ENCODE measurements around the gene SYTL5.

The SYTL5 gene

GRCh38 chrX:38099688-38100087, 93.3 kb downstream of the SYTL5 start:
- DNase-seq: no peak

GRCh38 chrX:38102240-38102639, 95.9 kb downstream of the SYTL5 start:
- no peak for DNase-seq

- no peak for DNase-seq
Measured at GRCh38 chrX:38102875-38103274, 96.5 kb downstream of the SYTL5 start.

GRCh38 chrX:38103857-38104812, 97.8 kb downstream of the SYTL5 start:
- no peak for DNase-seq

GRCh38 chrX:38105216-38105725, 98.9 kb downstream of the SYTL5 start:
- DNase-seq: no peak

GRCh38 chrX:38106991-38107655, 100.8 kb downstream of the SYTL5 start:
- DNase-seq: no peak

- DNase-seq: no peak
Measured at GRCh38 chrX:38108364-38108763, 102.0 kb downstream of the SYTL5 start.

GRCh38 chrX:38109042-38109898, 102.9 kb downstream of the SYTL5 start:
- DNase-seq: no peak

- no peak for DNase-seq
Measured at GRCh38 chrX:38110231-38110630, 103.9 kb downstream of the SYTL5 start.

- no peak for DNase-seq
Measured at GRCh38 chrX:38111196-38111595, 104.8 kb downstream of the SYTL5 start.

- DNase-seq: no peak
Measured at GRCh38 chrX:38112566-38112965, 106.2 kb downstream of the SYTL5 start.

GRCh38 chrX:38116706-38117105, 110.4 kb downstream of the SYTL5 start:
- no peak for DNase-seq

GRCh38 chrX:38117485-38117884, 111.1 kb downstream of the SYTL5 start:
- DNase-seq: no peak

GRCh38 chrX:38124000-38124399, 117.6 kb downstream of the SYTL5 start:
- no peak for DNase-seq

- no peak for DNase-seq
Measured at GRCh38 chrX:38126179-38126578, 119.8 kb downstream of the SYTL5 start.

GRCh38 chrX:38127961-38128360, 121.6 kb downstream of the SYTL5 start:
- DNase-seq: no peak

GRCh38 chrX:38129366-38129765, 123.0 kb downstream of the SYTL5 start:
- no peak for DNase-seq

- no peak for DNase-seq
Measured at GRCh38 chrX:38138157-38138891, 132.0 kb downstream of the SYTL5 start.

GRCh38 chrX:38138900-38139299, 132.5 kb downstream of the SYTL5 start:
- DNase-seq: no peak

GRCh38 chrX:38142610-38143009, 136.3 kb downstream of the SYTL5 start:
- DNase-seq: no peak

GRCh38 chrX:38149016-38149415, 142.7 kb downstream of the SYTL5 start:
- no peak for DNase-seq

GRCh38 chrX:38150993-38151392, 144.6 kb downstream of the SYTL5 start:
- DNase-seq: no peak

Data from GOT3 (cell line).